Renal cortical epithelial cell (primary cell): ENCODE results near the gene NUB1. TPM values are rescaled to one million over a fixed set of nuclear protein-coding genes. Genes with fewer than 3 reads are reported as not detected.
A peak's percentile ranks its signal among the peaks of the same experiment; 100 is the strongest.

Source experiments
- DNase-seq: peaks from one replicate; pipeline ENCODE4 v3.0.0-alpha.2; 2011; ENCODE audit warnings: low read depth
- total RNA-seq: library from RNA; depleted of rRNA; stranded (reverse); fragments of >200 nt; gene quantifications from 2 replicates; pipeline ENCODE4 v1.2.3, GENCODE V29; 2014

Gene NUB1
- total RNA-seq, 1 donor from 2014 or later = 53.6 TPM

GRCh38 chr7:151404216-151405011 lies 62.8 kb downstream of the NUB1 start:
- DNase-seq = peak; percentile 22

DNA sequence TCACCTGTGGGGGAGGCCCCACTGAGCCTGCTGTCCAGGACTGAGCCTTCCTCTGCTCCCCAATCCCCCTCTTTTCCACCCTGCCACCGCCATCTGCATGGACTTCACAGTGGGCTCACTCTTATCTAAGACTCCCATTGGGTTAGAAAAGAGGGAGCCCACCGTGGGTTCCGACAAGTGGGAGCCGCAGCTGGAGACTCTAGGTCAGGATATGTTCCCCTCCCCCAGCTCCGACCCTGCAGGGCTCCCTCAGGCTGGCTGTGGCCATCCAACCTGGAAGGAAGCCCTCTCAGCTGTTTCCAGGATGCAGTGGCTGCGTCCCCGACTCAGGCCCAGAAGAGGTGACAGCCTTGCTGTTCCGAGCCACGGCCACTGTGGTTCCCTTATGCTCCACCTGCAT lies 63.4 kb downstream of the NUB1 start:
- no peak for DNase-seq

DNA sequence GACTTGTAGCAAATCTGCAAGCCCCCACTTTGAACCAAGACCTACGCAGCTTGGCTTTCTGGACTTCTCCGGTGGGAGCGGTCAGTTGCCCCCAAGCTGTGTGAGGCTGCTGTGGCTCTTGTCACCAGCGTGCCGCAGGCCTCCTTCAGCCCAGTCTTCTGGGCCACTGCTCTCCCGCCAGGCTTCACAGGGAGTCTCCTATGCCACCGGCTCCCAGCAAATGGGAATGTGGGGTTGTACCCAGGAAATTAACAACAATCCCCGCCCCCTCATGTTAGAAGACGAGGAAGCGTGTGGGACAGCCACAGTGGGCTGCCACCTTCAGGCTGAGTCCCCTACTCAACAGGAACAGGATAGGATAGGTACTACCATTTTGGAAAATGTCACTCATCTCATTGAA lies 64.0 kb downstream of the NUB1 start:
- DNase-seq = no peak

DNA sequence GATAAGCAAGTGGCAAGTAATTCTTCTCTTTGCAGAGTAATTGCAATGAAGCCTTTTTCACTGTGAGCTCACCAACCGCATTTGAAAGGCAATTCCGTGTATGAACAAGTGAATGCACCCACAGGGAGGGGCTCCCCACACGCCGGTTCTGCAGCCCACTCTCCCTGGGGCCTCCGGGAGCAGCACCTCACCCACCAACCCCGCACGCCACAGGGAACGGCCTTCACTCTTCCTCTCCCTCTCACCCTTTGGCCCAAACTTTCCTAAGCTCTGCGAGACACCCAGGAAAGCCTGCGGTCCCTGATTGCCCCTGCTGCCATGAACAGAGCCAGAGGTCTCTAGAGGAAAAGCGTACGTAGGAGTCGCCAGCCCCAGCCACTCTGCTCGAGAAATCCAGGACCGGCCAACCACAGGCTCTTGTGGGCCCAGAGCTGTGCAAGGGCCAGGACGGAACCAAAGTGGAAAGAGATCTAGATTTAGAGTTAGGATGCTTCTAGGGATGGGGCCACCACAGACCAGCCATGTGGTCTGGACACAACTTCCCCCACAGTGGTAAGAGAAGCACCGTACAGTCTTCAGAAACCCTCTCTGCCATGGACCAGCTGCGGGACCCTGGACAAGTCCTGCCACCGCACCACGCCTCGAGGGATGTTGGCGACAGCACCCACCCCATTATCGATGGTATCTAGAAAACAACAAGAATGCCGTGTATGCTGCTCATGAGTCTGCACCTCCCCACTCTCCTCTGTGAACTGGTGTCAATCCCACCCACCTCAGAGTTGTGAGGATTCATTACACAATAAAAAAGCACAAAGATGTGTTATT lies 64.7 kb downstream of the NUB1 start:
- DNase-seq = no peak

- no peak for DNase-seq
These were observed 65.4 kb downstream of the NUB1 start for GRCh38 chr7:151406886-151407583.

DNA sequence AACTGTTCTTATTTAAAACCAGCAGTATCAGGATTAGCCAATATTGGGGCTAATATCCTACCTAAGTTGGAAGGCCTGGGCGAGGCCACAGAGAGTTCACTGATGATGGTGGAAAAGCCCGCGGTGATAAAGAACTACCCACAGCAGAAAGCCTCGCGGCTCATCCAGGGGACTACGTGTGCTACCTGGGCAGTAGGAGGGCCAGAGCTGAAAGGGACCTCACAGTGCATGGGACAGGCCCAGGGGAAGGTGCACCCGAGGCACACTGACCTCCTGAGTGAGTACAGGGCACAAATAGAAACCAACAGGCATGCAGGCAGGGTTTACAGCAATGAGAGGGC lies 66.9 kb downstream of the NUB1 start:
- DNase-seq = no peak

DNA sequence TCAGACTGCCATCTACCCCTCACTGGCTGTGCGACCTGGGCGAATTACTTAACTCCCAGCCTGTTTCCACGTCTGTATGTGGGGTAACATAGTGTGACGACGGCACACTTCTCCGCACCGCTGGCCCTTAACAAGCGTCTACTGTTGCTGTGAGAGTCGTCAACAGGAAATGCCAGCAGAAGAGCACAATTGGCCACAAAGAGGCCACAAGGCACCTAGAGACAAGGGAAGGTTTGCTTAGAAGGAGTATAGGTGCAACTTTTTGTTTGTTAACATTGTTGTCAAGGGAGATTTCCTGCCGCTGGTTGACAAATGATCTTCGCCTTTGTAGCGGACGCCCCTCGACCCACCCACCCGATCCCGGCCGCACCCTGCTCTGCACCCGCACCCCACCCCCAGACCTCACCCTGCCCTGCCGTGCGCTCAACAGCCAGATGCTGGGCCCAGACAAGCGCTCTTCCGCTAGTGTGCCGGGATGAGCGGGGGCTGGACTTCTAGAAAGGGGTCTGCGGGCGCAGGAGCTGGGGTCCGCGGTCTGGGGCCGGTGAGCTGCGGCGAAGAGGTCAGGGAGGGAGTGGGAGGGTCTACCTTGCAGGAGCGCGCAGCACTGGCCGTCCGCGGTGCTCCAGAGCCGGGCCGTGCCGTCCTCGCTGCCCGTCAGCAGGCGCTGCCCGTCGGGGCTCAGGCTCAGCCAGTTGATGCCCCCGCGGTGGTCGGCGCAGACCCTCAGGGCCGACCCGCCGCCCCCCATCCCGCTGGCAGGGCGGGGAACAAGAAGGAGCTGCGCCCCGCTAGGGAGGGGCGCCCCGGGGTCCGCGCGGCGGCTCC lies 67.4 kb downstream of the NUB1 start:
- peak; percentile 66 for DNase-seq

GRCh38 chr7:151409667-151410404 lies 68.2 kb downstream of the NUB1 start, which contains the start of gene WDR86:
TSS of gene WDR86 (minus strand) at chr7:151410038. CDS start at chr7:151409589, 449 bp downstream.
- no peak for DNase-seq

DNA sequence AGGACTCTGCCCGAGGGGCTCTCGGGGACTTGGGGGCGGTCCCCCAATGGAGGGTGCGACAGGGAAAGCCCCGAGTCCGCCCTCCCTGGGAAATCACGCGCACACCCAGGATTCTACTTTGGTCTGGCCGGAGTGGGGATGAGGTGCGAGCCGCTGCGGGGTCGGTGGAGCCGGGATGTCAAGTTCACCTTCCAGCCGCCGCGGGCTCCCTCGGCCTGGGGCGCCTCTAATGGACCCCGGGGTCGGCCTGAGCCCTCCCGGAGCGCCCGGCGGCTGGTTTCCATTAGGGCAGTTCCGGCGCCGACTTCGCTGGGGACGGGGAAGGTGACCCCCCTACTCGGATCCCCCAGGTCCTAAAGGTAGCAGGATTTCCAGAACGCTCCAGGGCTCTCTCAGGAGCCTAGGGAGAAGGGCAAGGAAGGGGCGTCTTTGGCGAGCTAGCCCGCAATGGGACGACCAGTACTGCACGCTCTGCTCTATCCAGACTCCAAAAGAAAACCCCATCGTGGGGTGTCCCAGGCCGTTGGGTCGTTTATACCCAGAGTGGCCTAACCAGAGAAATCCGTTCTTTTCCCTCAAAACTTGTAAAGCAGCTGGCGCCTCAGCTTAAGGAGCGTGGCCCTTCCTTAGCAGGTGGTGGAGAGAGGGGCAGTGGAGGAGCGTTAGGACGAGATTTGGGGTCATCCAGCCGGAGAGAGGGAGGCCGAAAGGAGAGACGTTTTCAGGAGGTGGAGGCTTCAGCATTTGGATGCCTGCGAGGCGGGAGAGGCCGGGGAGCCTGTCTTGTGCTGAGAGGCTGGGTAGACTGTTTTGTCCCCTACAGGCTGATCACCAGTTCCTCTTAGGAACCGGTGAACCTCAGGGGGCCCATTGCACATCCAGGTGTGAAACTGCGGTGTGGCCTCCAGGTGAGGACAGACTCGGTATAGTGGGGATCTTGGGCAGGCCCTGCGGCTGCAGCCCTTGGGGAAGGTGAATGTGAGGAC lies 69.1 kb downstream of the NUB1 start:
- DNase-seq = no peak

GRCh38 chr7:151411551-151411950 lies 69.9 kb downstream of the NUB1 start:
- no peak for DNase-seq

DNA sequence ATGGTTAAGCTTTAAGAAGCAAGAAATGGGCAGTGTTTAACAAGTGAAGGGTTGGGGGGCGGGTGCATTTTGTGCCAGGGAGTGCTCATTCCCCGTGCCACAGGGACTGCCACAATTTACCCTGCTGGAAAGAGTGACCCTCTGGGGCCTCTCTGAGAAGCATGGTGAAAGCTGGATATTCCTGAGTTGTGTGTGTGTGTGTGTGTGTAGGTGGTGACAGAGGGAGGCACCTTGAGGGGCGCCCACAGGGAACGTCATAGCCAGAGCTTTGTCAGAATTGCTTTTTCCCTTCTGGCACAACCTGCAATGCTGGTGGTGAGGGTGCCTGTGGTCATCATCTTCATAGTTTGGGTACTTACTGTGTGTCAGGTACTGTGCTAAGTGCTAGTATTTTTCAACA lies 70.7 kb downstream of the NUB1 start:
- DNase-seq = no peak

DNA sequence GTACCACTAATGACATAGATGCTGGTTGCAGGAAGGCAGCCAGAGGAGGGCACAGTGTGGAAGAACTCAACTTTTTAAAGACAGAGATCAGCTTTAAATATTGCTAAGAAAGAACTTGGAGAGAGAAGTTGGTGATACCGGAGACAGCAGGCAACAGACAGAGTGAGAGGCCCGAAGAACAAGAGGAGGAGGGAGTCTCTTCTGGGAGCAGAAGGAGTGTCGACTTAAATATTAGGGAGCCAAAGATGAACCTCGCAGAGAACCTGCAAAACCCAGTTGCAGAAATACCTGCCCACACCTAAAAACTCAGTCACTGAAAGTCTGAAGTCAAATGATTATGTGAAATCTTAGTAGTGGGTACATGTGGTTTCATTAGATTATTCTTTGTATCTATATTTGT lies 71.6 kb downstream of the NUB1 start:
- no peak for DNase-seq

DNA sequence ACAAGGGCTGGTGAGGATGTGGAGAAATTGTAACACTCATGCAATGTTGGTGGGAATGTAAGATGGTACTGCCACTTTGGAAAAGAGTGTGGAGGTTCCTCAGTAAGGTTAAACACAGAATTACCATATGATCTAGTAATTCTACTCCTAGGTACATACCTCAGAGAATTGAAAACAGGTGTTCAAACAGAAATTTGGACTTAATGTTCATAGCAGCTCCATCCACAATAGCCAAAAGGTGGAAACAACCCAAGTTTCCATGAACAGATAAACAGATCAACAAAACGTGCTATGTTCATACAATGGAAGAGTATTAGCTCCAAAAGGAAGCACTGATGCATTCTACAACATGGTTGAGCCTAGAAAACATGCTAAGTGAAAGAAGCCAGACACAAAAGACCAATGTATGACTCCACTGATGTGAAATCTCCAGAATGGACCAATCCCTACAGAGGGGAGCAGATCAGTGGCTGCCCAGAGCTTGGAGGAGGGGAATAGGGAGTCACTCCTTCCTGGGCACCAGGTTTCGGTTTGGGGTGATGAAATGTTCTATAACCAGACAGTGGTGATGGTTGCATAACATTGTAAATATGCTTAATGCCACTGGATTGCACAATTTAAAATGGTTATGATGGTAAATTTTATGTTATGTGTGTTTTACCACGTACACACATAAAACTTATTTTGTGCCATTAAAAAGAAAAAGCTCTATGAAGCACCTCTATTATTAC lies 73.9 kb downstream of the NUB1 start:
- no peak for DNase-seq

- no peak for DNase-seq
These were observed 74.7 kb downstream of the NUB1 start for GRCh38 chr7:151416112-151416940.

- DNase-seq = no peak
These were observed 75.3 kb downstream of the NUB1 start for GRCh38 chr7:151416941-151417315.

- no peak for DNase-seq
These were observed 78.5 kb downstream of the NUB1 start for GRCh38 chr7:151420144-151420543.

DNA sequence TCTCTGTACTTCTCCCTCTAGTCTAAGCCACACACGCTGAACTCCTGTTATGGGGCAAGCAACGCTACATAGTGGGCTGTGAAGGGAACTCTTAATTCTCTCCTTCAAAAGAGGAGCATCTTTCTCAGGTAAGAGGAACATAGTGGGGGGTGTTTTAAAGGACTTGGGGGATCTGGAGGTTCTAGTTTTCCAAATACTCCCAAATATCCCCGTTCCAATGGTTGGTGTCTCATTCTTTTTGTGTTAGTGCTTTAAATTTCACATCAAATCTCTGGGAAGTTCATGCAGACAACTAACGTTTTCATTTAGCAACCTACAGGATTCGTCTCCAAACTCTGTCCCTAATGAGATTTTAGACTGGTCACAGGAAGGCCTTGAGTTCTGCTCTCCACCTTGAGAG lies 80.6 kb downstream of the NUB1 start:
- no peak for DNase-seq

DNA sequence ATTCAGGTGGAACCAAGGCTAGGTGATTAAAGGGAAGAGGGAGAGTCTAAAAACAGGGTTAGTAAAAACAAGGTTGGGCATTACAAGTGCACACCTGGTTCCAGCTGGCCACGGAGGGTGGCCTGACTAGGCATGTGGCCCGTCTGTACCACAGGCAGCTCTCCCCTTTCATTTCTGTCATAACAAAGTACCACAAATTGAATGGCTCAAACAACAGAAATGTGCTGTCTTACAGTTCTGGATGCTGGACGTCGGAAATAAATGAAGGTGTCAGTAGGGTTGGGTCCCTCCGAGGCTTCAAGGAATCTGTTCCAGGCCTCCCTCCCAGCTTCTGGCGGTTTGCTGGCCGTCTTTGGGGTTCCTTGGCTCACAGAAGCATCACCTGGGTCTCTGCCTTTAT lies 81.6 kb downstream of the NUB1 start:
- DNase-seq = no peak
